NB4 (cell line): ENCODE measurements around the gene KRT82.

Experiments
- MYC ChIP-seq: IDR thresholded peaks from 2 replicates; pipeline ENCODE4 v1.6.1; 2011; ENCODE audit warnings: low read depth, low read length
- POLR2A ChIP-seq: IDR thresholded peaks from 2 replicates; pipeline ENCODE4 v1.6.1; 2011; ENCODE audit warnings: mild to moderate bottlenecking; ENCODE audit not compliant: insufficient read length; ENCODE audit errors: extremely low read depth
- TF ChIP-seq, protein P1 (sequence below): IDR thresholded peaks from one replicate; pipeline ENCODE4 v1.5.1; 2012; ENCODE audit warnings: low read depth, low read length
- TF ChIP-seq, protein P2 (sequence below): IDR thresholded peaks from 2 replicates; pipeline ENCODE4 v1.6.1; 2011; ENCODE audit warnings: low read depth, low read length

DNA sequence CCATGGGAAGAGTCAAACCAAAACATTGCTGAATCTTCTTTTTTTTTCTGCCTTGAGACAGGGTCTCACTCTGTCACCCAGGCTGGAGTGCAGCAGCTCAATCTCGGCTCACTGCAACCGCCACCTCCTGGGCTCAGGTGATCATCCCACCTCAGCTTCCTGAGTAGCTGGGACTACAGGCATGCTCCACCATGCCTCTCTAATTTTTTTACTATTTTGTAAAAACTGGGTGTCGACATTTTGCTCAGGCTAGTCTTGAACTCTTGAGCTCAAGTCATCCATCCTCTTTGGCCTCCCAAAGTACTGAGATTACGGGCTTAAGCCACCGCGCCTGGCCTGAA is 29.5 kb upstream of the KRT82 start:
- TF ChIP-seq, protein P1, sequence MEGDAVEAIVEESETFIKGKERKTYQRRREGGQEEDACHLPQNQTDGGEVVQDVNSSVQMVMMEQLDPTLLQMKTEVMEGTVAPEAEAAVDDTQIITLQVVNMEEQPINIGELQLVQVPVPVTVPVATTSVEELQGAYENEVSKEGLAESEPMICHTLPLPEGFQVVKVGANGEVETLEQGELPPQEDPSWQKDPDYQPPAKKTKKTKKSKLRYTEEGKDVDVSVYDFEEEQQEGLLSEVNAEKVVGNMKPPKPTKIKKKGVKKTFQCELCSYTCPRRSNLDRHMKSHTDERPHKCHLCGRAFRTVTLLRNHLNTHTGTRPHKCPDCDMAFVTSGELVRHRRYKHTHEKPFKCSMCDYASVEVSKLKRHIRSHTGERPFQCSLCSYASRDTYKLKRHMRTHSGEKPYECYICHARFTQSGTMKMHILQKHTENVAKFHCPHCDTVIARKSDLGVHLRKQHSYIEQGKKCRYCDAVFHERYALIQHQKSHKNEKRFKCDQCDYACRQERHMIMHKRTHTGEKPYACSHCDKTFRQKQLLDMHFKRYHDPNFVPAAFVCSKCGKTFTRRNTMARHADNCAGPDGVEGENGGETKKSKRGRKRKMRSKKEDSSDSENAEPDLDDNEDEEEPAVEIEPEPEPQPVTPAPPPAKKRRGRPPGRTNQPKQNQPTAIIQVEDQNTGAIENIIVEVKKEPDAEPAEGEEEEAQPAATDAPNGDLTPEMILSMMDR = no peak
- TF ChIP-seq POLR2A (no peak), MYC (no peak)
- TF ChIP-seq, protein P2, sequence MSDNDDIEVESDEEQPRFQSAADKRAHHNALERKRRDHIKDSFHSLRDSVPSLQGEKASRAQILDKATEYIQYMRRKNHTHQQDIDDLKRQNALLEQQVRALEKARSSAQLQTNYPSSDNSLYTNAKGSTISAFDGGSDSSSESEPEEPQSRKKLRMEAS = no peak
